Measurements from ENCODE around the gene RFLNA.

The RFLNA gene

GRCh38 chr12:124294780-124295341 lies at the start of gene RFLNA:
Gene RFLNA, plus strand, starts transcription at chr12:124295093. Its CDS starts 337 bp downstream, at chr12:124295430.
- no peak for DNase-seq (ENCODE audit: low read depth in 2 of 2, low spot score in 1 of 2)

GRCh38 chr12:124247331-124247730 lies 47.6 kb upstream of the RFLNA start:
- no peak for DNase-seq (ENCODE audit: low read depth in 2 of 2, low spot score in 1 of 2)

GRCh38 chr12:124248941-124249825 lies 45.7 kb upstream of the RFLNA start:
- DNase-seq (ENCODE audit: low read depth in 2 of 2, low spot score in 1 of 2): no peak

- no peak for DNase-seq (ENCODE audit: low read depth in 2 of 2, low spot score in 1 of 2)
Measured at GRCh38 chr12:124251186-124251585, 43.7 kb upstream of the RFLNA start.

- no peak for DNase-seq (ENCODE audit: low read depth in 2 of 2, low spot score in 1 of 2)
Measured at GRCh38 chr12:124252964-124253363, 41.9 kb upstream of the RFLNA start.

GRCh38 chr12:124254126-124254525 lies 40.8 kb upstream of the RFLNA start:
- no peak for DNase-seq (ENCODE audit: low read depth in 2 of 2, low spot score in 1 of 2)

- no peak for DNase-seq (ENCODE audit: low read depth in 2 of 2, low spot score in 1 of 2)
Measured at GRCh38 chr12:124259154-124260066, 35.5 kb upstream of the RFLNA start.

- DNase-seq (ENCODE audit: low read depth in 2 of 2, low spot score in 1 of 2): no peak
Measured at GRCh38 chr12:124261885-124262284, 33.0 kb upstream of the RFLNA start.

GRCh38 chr12:124264089-124264795 lies 30.7 kb upstream of the RFLNA start:
- DNase-seq (ENCODE audit: low read depth in 2 of 2, low spot score in 1 of 2): no peak

GRCh38 chr12:124264879-124265278 lies 30.0 kb upstream of the RFLNA start:
- no peak for DNase-seq (ENCODE audit: low read depth in 2 of 2, low spot score in 1 of 2)

GRCh38 chr12:124267205-124267778 lies 27.6 kb upstream of the RFLNA start:
- no peak for DNase-seq (ENCODE audit: low read depth in 2 of 2, low spot score in 1 of 2)

- DNase-seq (ENCODE audit: low read depth in 2 of 2, low spot score in 1 of 2): no peak
Measured at GRCh38 chr12:124270671-124271070, 24.2 kb upstream of the RFLNA start.

GRCh38 chr12:124273630-124274029 lies 21.3 kb upstream of the RFLNA start:
- no peak for DNase-seq (ENCODE audit: low read depth in 2 of 2, low spot score in 1 of 2)

- no peak for DNase-seq (ENCODE audit: low read depth in 2 of 2, low spot score in 1 of 2)
Measured at GRCh38 chr12:124276337-124276736, 18.6 kb upstream of the RFLNA start.

- DNase-seq (ENCODE audit: low read depth in 2 of 2, low spot score in 1 of 2): no peak
Measured at GRCh38 chr12:124277394-124278241, 17.3 kb upstream of the RFLNA start.

- no peak for DNase-seq (ENCODE audit: low read depth in 2 of 2, low spot score in 1 of 2)
Measured at GRCh38 chr12:124278389-124279101, 16.3 kb upstream of the RFLNA start.

- no peak for DNase-seq (ENCODE audit: low read depth in 2 of 2, low spot score in 1 of 2)
Measured at GRCh38 chr12:124279315-124279714, 15.6 kb upstream of the RFLNA start.

- DNase-seq (ENCODE audit: low read depth in 2 of 2, low spot score in 1 of 2): no peak
Measured at GRCh38 chr12:124279846-124280360, 15.0 kb upstream of the RFLNA start.

- DNase-seq (ENCODE audit: low read depth in 2 of 2, low spot score in 1 of 2): no peak
Measured at GRCh38 chr12:124281309-124281708, 13.6 kb upstream of the RFLNA start.
